ENCODE results near the gene RHOB.

Gene RHOB

DNA sequence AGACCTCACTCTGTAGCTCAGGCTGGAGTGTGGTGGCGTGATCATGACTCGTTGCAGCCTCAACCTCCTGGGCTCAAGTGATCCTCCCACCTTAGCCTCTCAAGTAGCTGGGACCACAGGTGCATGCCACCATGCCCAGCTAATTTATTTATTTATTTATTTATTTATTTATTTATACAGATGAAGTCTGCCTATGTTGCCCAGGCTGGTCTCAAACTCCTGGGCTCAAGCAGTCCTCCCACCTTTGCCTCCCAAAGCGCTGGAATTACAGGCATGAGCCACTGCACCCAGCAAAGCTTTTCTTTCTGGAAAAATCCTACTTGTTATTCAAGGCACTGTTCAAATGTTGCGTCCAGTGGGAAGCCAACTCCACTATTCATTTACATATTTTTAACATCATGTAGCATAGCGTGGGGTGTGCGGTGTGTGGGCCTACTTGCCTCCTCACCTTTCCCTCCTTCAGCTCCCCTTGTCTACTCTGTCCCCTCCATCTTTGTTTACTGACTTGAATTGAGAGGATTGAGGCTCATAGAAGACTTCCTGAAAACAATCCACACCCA is 6.8 kb upstream of the RHOB start:
- Histone ChIP-seq H3K9ac (ENCODE audit: low read depth, low read length) (no peak overlapping the region), H3K4me3 (ENCODE audit: low read depth, low read length) (no peak overlapping the region), H3K4me1 (ENCODE audit: control insufficient read depth, insufficient read depth, low read length) (peaks cover 15% of the 10 kb centered on the region), H3K27me3 (ENCODE audit: control insufficient read depth, insufficient read depth, low read length) (peaks cover 5% of the 10 kb centered on the region), H3K9me3 (ENCODE audit: control insufficient read depth, insufficient read depth, low read length) (no peaks in the 10 kb centered on the region), H3K27ac (ENCODE audit: low read depth, low read length) (no peak overlapping the region), H3K36me3 (ENCODE audit: control insufficient read depth, insufficient read depth, low read length) (no peaks in the 10 kb centered on the region)

DNA sequence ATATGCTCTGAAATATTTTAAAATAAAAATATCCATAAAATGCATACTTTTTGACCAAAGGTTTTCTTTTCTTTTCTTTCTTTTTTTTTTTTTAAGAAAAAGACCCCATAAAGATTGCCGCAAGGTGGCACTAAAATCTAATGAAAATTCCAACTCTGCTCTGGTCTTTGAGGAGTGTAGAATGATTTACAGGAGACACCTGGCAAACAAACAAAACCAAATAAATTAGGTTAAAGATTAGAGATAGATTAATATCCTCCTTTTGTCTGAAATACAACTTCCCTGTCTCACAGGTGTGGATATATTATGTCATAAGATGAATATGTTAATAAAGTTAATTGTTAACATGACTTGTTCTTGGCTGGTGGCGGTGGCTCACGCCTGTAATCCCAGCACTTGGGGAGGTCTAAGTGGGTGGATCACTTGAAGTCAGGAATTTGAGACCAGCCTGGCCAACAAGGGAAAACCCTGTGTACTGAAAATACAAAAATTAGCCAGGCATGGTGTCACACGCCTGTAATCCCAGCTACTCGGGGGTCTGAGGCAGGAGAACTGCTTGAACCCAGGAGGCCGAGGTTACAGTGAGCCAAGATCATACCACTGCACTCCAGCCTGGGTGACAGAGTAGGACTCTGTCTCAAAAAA is 3.5 kb upstream of the RHOB start:
- no peaks in the 10 kb centered on the region for H3K9me3 ChIP-seq (ENCODE audit: control insufficient read depth, insufficient read depth, low read length)
- no peak overlapping the region for H3K4me3 ChIP-seq (ENCODE audit: low read depth, low read length)
- H3K27me3 ChIP-seq (ENCODE audit: control insufficient read depth, insufficient read depth, low read length): peaks cover 32% of the 10 kb centered on the region
- H3K27ac ChIP-seq (ENCODE audit: low read depth, low read length): no peak overlapping the region
- H3K9ac ChIP-seq (ENCODE audit: low read depth, low read length): no peak overlapping the region
- no peaks in the 10 kb centered on the region for H3K36me3 ChIP-seq (ENCODE audit: control insufficient read depth, insufficient read depth, low read length)
- H3K4me1 ChIP-seq (ENCODE audit: control insufficient read depth, insufficient read depth, low read length): peaks cover 23% of the 10 kb centered on the region

DNA sequence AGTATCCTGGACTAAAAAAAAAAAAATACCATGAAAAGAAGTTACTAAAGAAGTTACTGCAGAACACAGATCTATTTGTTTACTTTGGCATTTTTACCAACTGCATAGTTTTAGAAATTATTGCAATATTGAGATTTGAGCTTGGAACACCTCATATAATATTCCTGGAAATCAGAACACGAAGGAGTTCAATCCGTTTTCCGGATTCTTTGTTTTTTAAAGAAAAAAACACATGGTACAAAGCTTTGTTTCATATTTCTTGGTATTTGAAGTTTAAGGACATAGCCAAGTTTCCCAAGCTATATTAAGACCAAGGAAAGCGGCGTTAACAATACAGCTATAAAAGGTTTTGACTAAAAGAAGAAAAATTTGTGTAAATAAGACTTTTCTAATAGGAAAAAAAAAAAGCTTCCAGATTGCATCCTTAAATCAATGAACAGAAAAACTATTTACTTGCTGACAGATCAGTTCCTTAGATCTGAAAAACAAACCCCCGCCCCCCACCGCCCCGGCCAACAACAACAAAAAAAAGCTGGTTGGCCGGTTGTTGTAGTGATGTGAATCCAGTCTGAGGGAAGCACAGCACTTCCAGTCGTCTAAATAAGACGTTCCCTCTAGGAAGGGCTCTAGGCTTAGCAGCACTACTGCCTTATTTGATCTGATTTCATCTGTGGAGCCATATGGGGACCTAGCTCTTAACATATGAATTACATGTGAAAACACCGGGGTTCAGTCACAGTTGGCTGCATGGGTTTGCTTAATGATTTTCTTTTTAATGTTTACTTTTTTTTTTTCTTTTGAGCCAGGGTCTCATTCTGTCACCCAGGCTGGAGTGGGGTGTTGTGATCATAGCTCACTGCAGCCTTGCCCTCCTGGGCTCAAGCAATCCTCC is 2.5 kb upstream of the RHOB start:
- Histone ChIP-seq H3K9ac (ENCODE audit: low read depth, low read length) (no peak overlapping the region), H3K4me3 (ENCODE audit: low read depth, low read length) (no peak overlapping the region), H3K27ac (ENCODE audit: low read depth, low read length) (peak overlapping the region; percentile 37)

DNA sequence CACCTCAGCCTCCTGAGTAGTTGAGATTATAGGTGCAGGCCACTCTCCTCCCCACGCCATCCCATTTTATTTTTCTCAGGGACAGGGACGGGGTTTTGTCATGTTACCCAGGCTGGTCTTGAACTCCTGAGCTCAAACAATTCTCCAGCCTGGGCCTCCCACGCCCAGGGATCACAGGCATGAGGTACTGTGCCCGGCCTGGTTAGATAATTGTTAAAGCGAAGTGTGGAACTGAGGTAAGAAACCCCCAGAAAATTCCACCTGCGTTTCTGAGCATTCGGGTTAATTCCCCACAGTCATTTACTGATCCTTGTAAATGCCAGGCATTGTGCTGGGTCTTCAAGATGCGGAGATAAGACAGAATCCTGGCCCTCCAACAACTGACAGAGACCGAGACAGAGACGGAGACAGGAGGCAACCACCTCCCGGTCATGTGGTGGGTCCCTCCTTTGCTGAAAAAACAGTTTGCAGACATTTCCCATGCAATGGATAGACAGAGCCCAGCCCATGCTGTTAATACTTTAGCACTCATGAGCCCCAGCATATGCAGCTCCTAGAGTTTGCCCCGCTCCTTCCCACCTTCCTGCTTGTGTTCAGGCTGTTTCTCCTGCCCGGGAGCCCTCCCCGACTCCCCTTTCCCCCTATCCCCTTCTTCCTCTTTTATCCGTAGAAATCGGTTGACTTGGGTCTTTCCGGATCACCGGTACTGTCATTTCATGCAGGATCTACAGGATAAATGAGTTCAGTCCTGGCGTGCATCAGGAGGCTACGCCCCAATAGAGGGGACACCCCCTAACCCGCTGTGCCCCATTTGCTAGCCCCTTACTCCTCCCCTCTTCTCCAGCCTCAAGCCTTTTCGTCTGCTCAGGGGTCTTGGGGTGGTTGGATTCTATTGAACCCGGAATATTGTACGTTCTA is 1.6 kb upstream of the RHOB start:
- peak overlapping the region; percentile 27 for H3K27ac ChIP-seq (ENCODE audit: low read depth, low read length)
- peaks cover 51% of the 10 kb centered on the region for H3K27me3 ChIP-seq (ENCODE audit: control insufficient read depth, insufficient read depth, low read length)
- no peaks in the 10 kb centered on the region for H3K9me3 ChIP-seq (ENCODE audit: control insufficient read depth, insufficient read depth, low read length)
- peaks cover 41% of the 10 kb centered on the region for H3K4me1 ChIP-seq (ENCODE audit: control insufficient read depth, insufficient read depth, low read length)
- no peak overlapping the region for H3K9ac ChIP-seq (ENCODE audit: low read depth, low read length)
- H3K36me3 ChIP-seq (ENCODE audit: control insufficient read depth, insufficient read depth, low read length): no peaks in the 10 kb centered on the region
- H3K4me3 ChIP-seq (ENCODE audit: low read depth, low read length): 0 out of 2 replicates have a peak overlapping the region, but pooled peaks have one; percentile 13

More for the DNA sequence above, 2.5 kb upstream of the RHOB start:
- Histone ChIP-seq H3K4me1 (ENCODE audit: control insufficient read depth, insufficient read depth, low read length) (peaks cover 32% of the 10 kb centered on the region), H3K9me3 (ENCODE audit: control insufficient read depth, insufficient read depth, low read length) (no peaks in the 10 kb centered on the region), H3K36me3 (ENCODE audit: control insufficient read depth, insufficient read depth, low read length) (no peaks in the 10 kb centered on the region), H3K27me3 (ENCODE audit: control insufficient read depth, insufficient read depth, low read length) (peaks cover 42% of the 10 kb centered on the region)

DNA sequence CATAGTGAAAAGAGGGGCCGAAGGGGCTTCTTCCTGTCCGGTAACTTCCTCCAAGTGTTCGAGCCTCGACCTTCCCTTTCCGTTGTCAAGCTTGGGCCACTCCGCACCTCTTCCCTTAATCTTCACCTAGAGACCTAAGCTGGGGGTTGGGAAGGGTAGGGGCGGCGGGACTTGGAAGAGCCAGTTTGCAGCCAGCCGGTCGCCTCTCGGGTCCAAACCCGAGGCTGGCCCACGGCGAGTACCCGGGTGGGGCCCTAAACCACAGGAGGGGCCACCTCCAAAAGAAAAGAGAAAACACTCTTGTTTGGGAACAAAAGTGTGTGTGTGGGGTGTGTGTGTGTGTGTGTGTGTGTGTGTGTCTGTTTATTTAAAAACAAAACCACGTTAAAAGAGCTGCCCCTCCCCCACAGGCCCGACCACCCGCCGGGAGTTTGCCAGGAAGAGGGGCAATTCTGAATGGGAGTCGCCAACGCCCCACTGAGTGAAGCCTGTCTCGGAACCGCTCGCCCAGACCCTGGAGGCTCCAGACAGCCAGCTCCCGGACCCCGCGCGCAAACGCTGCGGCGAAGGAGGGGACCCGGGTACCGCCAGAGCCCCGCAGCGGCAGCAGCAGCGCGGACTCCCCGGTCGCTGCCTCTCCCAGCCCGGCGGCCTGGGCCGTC is 488 bp upstream of the RHOB start:
- peaks cover 50% of the 10 kb centered on the region for H3K4me1 ChIP-seq (ENCODE audit: control insufficient read depth, insufficient read depth, low read length)
- peak overlapping the region; percentile 88 for H3K27ac ChIP-seq (ENCODE audit: low read depth, low read length)
- peak overlapping the region; percentile 63; the same call in 1 of the 2 replicates for H3K9ac ChIP-seq (ENCODE audit: low read depth, low read length)
- H3K36me3 ChIP-seq (ENCODE audit: control insufficient read depth, insufficient read depth, low read length): no peaks in the 10 kb centered on the region
- H3K27me3 ChIP-seq (ENCODE audit: control insufficient read depth, insufficient read depth, low read length): peaks cover 62% of the 10 kb centered on the region
- no peaks in the 10 kb centered on the region for H3K9me3 ChIP-seq (ENCODE audit: control insufficient read depth, insufficient read depth, low read length)
- peak overlapping the region; percentile 84 for H3K4me3 ChIP-seq (ENCODE audit: low read depth, low read length)

DNA sequence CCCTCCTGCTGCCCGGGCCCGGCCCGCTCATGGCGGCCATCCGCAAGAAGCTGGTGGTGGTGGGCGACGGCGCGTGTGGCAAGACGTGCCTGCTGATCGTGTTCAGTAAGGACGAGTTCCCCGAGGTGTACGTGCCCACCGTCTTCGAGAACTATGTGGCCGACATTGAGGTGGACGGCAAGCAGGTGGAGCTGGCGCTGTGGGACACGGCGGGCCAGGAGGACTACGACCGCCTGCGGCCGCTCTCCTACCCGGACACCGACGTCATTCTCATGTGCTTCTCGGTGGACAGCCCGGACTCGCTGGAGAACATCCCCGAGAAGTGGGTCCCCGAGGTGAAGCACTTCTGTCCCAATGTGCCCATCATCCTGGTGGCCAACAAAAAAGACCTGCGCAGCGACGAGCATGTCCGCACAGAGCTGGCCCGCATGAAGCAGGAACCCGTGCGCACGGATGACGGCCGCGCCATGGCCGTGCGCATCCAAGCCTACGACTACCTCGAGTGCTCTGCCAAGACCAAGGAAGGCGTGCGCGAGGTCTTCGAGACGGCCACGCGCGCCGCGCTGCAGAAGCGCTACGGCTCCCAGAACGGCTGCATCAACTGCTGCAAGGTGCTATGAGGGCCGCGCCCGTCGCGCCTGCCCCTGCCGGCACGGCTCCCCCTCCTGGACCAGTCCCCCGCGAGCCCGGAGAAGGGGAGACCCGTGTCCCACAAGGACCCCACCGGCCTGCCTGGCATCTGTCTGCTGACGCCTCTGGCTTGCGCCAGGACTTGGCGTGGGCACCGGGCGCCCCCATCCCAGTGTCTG is 767 bp downstream of the RHOB start:
- no peaks in the 10 kb centered on the region for H3K9me3 ChIP-seq (ENCODE audit: control insufficient read depth, insufficient read depth, low read length)
- H3K9ac ChIP-seq (ENCODE audit: low read depth, low read length): peak overlapping the region; percentile 85
- H3K4me3 ChIP-seq (ENCODE audit: low read depth, low read length): peak overlapping the region; percentile 84
- H3K36me3 ChIP-seq (ENCODE audit: control insufficient read depth, insufficient read depth, low read length): no peaks in the 10 kb centered on the region
- H3K4me1 ChIP-seq (ENCODE audit: control insufficient read depth, insufficient read depth, low read length): peaks cover 50% of the 10 kb centered on the region
- peaks cover 75% of the 10 kb centered on the region for H3K27me3 ChIP-seq (ENCODE audit: control insufficient read depth, insufficient read depth, low read length)
- H3K27ac ChIP-seq (ENCODE audit: low read depth, low read length): peak overlapping the region; percentile 88

DNA sequence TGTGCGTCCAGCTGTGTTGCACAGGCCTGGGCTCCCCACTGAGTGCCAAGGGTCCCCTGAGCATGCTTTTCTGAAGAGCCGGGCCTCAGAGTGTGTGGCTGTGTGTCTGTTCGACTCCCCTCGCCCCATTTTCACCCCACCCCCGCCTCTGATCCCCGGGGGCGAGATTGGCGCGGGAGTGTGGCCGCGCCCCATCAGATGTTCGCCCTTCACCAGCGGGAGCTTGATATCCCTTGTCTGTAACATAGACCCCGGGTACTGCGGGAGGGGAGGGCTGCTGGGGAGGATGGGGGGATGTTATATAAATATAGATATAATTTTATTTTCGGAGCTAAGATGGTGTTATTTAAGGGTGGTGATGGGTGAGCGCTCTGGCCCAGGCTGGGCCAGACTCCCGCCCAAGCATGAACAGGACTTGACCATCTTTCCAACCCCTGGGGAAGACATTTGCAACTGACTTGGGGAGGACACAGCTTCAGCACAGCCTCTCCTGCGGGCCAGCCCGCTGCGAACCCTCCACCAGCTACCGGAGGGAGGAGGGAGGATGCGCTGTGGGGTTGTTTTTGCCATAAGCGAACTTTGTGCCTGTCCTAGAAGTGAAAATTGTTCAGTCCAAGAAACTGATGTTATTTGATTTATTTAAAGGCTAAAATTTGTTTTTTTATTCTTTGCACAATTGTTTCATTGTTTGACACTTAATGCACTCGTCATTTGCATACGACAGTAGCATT is 1.5 kb downstream of the RHOB start:
- peaks cover 49% of the 10 kb centered on the region for H3K4me1 ChIP-seq (ENCODE audit: control insufficient read depth, insufficient read depth, low read length)
- H3K27ac ChIP-seq (ENCODE audit: low read depth, low read length): no peak overlapping the region
- peak overlapping the region; percentile 84 for H3K4me3 ChIP-seq (ENCODE audit: low read depth, low read length)
- no peaks in the 10 kb centered on the region for H3K9me3 ChIP-seq (ENCODE audit: control insufficient read depth, insufficient read depth, low read length)
- H3K9ac ChIP-seq (ENCODE audit: low read depth, low read length): no peak overlapping the region
- H3K27me3 ChIP-seq (ENCODE audit: control insufficient read depth, insufficient read depth, low read length): peaks cover 83% of the 10 kb centered on the region
- H3K36me3 ChIP-seq (ENCODE audit: control insufficient read depth, insufficient read depth, low read length): no peaks in the 10 kb centered on the region

DNA sequence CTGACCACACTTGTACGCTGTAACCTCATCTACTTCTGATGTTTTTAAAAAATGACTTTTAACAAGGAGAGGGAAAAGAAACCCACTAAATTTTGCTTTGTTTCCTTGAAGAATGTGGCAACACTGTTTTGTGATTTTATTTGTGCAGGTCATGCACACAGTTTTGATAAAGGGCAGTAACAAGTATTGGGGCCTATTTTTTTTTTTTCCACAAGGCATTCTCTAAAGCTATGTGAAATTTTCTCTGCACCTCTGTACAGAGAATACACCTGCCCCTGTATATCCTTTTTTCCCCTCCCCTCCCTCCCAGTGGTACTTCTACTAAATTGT is 2.1 kb downstream of the RHOB start:
- Histone ChIP-seq H3K36me3 (ENCODE audit: control insufficient read depth, insufficient read depth, low read length) (no peaks in the 10 kb centered on the region), H3K4me3 (ENCODE audit: low read depth, low read length) (peak overlapping the region; percentile 84), H3K27me3 (ENCODE audit: control insufficient read depth, insufficient read depth, low read length) (peaks cover 83% of the 10 kb centered on the region), H3K9me3 (ENCODE audit: control insufficient read depth, insufficient read depth, low read length) (no peaks in the 10 kb centered on the region), H3K4me1 (ENCODE audit: control insufficient read depth, insufficient read depth, low read length) (peaks cover 46% of the 10 kb centered on the region), H3K9ac (ENCODE audit: low read depth, low read length) (no peak overlapping the region), H3K27ac (ENCODE audit: low read depth, low read length) (no peak overlapping the region)

DNA sequence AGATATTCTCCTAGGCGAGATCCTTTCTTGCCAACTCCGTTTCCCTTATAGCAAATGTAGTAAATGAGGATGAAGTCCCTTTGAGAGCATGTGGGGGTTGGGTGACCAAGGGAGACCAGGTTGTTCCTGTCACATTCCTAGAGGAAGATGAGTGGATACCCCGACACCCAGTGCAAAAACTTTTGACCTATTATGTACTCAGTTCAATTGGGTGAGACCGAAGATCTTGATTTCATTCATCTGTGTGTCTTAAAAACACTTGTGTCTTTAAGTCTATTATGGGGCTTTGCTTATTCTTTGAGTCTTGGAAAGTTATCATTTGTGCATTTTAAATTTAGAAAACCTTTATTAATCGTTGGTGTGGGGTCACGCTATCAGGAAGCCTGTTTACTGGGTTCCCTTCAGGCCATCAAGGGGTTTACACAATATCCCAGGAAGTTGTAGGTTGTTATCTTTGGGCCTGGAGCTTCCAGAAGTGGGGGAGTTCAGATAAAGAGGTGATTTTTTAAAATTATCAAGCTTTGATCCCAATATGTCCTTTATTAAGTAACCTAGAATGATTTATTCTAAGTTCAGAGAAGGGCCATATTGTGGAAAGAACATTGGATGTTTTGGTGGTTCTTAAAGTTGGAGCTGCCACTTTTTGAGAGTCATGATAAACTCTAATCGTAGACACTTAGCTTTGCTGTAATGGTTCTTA is 2.8 kb downstream of the RHOB start:
- no peaks in the 10 kb centered on the region for H3K36me3 ChIP-seq (ENCODE audit: control insufficient read depth, insufficient read depth, low read length)
- peak overlapping the region; percentile 16; the same call in 1 of the 2 replicates for H3K4me3 ChIP-seq (ENCODE audit: low read depth, low read length)
- H3K9ac ChIP-seq (ENCODE audit: low read depth, low read length): no peak overlapping the region
- peaks cover 39% of the 10 kb centered on the region for H3K4me1 ChIP-seq (ENCODE audit: control insufficient read depth, insufficient read depth, low read length)
- no peaks in the 10 kb centered on the region for H3K9me3 ChIP-seq (ENCODE audit: control insufficient read depth, insufficient read depth, low read length)
- peaks cover 82% of the 10 kb centered on the region for H3K27me3 ChIP-seq (ENCODE audit: control insufficient read depth, insufficient read depth, low read length)
- peak overlapping the region; percentile 77 for H3K27ac ChIP-seq (ENCODE audit: low read depth, low read length)

Data from HUES48 (cell line).